HG02938 (cell line): Measurements from ENCODE around the gene MAEL.

Experiments
- ATAC-seq: cut with Tn5 transposase; IDR thresholded peaks from one replicate; pipeline ENCODE4 v1.9.1; 2021; ENCODE audit warnings: mild to moderate bottlenecking, moderate library complexity; ENCODE audit not compliant: unreplicated experiment

Gene MAEL

DNA sequence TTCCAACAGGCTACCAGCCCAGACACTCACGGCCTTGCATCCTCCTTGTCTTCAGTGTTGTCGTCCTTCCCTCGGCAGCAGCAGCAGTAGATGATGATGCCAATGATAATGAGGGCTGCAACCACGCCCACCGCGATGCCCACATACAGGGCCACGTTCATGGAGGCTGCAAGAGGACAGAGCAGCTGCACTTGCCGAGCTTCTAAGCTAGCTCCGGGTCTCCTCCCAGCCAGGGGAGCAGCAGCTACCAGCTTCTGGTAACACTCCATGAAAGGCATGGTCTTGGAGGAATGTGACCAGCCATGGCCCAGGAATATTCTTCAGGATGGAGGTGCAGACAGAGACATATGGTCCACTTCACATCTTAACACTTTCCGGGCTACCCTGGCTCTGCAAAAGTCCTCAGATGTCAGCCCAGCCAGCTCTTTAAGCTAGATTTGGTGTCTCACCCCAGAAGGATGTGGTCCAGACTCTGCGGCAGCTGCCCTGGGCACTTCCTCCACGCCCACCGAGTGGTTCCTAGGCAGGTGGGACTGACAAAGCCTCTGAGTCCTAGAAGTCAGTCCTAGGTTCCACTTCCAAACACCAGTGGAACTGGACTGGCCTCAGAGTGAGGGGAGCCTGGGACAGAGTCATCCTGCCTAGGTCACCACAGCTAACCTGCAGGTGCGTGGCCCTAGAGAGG, 66.0 kb downstream of the MAEL start:
- ATAC-seq: no peak

- ATAC-seq: no peak
Measured at GRCh38 chr1:167056529-167057231, 67.6 kb downstream of the MAEL start.

DNA sequence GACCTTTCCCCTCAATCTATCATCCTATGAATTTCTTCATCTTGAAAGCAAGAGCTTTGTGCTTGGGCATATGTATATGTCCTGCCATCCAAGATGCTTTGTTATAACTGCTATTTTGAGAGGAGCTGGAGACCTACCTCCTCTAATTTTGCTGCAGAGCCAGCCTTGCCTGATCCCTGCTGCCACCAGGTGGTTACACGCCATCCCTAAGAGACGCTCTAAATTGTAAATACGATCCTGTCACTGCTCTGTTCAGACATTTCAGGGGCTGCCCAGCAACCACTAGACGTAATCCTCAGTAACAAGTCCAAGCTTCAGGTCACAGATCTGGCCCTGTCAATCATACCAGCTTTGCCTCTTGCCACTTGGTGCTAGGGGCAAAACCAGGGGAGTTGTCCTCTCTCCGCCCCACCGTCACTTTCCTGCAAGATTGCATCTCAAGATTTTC, 68.2 kb downstream of the MAEL start:
- peak; percentile 56 for ATAC-seq

- no peak for ATAC-seq
Measured at GRCh38 chr1:167059045-167059808, 70.1 kb downstream of the MAEL start.

GRCh38 chr1:167059809-167060107, 70.7 kb downstream of the MAEL start:
- ATAC-seq: no peak

DNA sequence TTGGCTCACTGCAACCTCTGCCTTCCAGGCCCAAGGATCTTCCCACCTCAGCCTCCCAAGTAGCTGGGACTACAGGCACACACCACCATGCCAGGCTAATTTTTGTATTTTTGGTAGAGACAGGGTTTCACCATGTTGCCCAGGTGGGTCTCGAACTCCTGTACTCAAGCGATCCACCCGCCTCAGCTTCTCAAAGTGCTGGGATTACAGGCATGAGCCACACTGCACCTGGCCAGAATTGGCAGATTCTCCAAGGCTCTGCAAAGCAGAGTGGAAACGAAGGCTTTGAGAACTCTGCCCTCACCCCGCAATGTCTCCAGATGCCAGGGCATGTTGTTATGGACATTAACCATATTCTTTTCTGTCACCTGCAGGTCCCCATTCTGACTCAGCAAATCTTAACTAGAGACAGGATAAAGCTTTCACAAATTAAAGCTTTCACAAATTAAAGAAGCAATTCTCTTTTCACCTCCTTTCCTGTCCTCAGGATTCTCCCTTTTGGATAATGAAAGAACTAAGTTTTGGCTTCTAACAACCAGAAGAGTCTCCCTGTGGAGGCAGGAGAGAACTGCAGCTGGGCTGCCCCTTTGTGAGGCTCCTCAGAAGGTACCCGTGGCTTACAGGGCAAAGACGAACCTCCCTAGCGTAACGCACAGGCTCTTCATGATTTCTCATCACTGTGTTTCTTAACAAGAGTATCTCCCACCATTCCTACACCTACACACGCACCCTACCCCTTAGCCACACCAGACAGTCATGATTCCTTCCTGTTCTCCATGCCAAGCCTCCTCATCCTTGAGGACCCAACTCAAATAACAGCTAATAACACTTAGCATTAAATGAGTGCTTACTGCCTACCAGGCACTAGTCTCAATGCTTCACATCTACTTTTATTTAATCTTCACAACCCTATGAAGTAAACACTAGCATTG, 71.3 kb downstream of the MAEL start:
- ATAC-seq: no peak

- ATAC-seq: no peak
Measured at GRCh38 chr1:167061073-167061464, 72.0 kb downstream of the MAEL start.

DNA sequence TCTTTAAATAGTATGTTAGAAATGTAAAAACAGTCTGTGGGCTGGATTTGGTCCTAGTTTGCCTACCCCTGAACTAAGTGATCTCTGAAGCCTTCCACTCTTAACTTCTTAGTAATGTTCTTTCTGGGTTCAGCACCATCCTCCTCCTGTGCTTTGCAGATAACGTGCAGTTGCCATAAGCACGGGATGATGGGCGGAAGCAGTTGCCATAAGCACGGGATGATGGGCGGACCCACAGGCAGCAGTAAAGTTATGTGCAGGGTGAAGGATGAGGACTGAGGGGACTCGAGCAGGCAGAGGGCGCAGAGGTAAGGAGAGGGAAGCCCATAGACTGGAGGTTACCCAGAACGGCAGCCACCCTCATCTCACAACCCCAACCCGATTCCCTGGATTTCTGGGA, 75.5 kb downstream of the MAEL start:
- no peak for ATAC-seq

DNA sequence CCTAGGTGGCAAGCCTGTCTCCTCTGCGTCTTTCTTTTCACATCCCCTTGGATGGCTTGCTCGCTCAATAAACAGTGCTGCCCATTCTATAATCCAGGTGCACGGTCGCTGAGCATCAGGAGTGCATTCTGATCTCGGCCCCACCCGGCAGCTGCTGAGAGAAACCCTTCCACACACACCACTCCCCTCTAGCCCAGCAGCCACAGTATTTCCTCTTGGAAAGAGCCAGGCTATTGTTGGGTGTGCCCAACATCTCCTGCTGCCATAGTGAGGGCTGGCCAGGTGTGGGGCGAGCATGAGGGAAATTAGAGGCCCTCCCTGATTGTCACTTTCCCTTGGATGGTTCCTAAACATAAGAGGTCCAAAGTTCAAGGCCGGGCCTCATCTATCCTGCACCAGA, 76.4 kb downstream of the MAEL start:
- no peak for ATAC-seq

GRCh38 chr1:167066333-167067122, 77.4 kb downstream of the MAEL start:
- no peak for ATAC-seq

DNA sequence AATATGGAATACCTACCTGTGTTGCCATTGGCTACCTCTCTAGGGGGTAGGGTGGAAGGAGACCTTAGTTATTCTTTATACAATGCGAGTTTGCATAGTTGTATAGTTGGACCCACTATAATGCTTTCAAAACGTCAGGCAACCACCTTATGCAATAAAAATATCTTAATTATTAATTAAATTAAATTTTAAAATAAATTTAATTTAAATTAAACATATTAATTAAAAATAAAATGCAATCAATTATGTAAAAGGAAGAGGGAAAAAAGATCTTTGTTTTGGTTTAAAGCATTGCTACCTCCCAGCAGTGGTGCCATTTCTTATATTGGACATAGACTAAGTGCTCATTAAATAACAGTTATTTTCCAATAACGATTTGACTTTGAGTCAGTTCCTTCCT, 78.8 kb downstream of the MAEL start:
- no peak for ATAC-seq

DNA sequence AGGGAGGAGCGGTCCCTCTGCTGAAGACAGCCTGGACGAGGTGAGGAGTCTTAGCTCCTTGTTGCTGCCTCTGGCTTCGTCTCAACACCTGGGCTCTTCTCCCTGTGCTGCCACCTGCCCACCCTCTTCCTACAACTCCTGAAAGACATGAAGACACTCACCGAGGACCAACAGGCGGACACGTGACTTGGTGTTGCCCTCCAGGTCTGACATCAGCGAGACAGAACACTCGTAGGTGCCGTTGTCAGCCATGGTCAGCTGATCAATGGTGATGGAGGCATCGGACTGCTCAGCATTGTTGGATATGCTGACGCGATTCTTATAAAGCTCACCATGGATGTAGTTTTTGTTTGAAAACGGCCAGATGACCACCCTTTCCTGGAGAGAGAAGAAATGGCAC, 79.7 kb downstream of the MAEL start:
- ATAC-seq: no peak

GRCh38 chr1:167071286-167071685, 82.2 kb downstream of the MAEL start:
- no peak for ATAC-seq
